Measurements from ENCODE around the gene CRIM1.

CRIM1 gene

DNA sequence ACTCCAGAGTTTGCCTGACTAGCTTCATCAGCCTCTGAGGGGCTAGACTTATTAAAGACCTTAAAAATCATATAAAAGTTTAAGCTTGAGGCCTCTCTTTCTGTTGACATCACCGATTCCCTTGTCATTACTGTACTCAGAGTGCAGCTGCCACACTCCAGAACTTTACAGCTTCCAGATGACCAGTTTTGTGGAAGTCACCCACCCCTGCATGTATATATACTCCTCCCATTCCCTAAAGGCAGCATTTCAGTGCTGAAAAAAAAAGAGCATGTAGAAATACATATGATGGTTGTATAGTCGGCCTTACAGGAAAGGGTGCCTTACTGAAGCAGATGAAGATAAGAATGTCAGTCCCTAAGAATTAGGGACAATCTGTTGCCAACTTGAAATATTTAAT, 125.1 kb downstream of the CRIM1 start:
- H3K27ac ChIP-seq = no peak overlapping the region

DNA sequence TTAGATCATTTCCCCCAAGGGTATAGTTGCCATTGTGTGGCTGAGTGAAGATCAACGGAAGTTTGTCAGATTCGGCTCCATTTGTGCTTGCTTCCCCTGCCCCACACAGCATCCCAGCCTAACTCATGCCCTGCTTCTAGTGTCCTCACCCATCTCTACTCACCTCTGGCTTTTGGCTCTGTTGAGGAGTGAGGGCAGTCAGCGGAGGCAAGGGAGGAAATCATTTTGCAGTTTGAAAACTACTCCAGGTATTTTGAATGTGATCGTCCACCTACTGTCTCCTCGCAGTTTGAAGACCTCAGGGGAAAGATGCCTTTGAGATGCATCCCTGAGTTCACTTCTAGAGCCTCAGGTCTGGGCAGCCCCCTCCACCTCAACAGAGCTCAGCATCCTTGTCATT, 126.1 kb downstream of the CRIM1 start:
- H3K27ac ChIP-seq = no peak overlapping the region
- TF ChIP-seq, protein P1, sequence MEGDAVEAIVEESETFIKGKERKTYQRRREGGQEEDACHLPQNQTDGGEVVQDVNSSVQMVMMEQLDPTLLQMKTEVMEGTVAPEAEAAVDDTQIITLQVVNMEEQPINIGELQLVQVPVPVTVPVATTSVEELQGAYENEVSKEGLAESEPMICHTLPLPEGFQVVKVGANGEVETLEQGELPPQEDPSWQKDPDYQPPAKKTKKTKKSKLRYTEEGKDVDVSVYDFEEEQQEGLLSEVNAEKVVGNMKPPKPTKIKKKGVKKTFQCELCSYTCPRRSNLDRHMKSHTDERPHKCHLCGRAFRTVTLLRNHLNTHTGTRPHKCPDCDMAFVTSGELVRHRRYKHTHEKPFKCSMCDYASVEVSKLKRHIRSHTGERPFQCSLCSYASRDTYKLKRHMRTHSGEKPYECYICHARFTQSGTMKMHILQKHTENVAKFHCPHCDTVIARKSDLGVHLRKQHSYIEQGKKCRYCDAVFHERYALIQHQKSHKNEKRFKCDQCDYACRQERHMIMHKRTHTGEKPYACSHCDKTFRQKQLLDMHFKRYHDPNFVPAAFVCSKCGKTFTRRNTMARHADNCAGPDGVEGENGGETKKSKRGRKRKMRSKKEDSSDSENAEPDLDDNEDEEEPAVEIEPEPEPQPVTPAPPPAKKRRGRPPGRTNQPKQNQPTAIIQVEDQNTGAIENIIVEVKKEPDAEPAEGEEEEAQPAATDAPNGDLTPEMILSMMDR (IDR thresholded peaks at IDR 0.05) = no peak
- TF ChIP-seq ZFX (IDR thresholded peaks at IDR 0.05; ENCODE audit: borderline replicate concordance) = no peak

More for the DNA sequence above, 125.1 kb downstream of the CRIM1 start:
- TF ChIP-seq, protein P1 (IDR thresholded peaks at IDR 0.05) = no peak
- no peak for TF ChIP-seq ZFX (IDR thresholded peaks at IDR 0.05; ENCODE audit: borderline replicate concordance)

DNA sequence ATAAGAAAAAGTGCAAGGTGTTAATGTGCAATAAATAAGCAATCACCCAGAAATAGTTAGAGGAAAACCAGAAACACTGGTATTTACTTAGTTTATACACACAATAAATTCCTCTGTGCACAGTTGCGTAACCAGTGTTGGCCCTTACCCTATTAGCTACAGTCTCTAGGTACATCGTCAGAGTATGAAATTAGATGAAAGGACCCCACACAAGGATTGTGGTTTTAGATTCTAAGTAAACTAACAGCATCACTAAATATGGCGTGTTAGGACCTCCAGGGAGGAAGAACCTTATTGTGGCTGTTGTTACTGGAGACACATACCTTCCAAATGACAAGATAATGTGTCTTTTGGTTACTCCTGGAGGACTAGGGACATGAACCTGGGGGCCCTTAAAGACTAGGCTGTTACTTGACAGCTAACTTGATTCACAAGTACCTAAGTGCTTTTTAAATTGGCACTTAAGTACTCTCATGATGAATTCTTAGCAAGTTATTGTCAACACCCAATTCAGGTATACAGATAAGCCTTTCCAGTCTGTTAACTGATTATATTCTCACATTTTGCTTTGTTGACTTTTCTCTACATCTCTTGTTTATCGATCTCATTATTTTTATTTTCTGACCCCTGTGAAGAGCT, 127.1 kb downstream of the CRIM1 start:
- TF ChIP-seq, protein P1 (IDR thresholded peaks at IDR 0.05) = no peak
- no peak for TF ChIP-seq ZFX (IDR thresholded peaks at IDR 0.05; ENCODE audit: borderline replicate concordance)
- H3K27ac ChIP-seq = no peak overlapping the region

DNA sequence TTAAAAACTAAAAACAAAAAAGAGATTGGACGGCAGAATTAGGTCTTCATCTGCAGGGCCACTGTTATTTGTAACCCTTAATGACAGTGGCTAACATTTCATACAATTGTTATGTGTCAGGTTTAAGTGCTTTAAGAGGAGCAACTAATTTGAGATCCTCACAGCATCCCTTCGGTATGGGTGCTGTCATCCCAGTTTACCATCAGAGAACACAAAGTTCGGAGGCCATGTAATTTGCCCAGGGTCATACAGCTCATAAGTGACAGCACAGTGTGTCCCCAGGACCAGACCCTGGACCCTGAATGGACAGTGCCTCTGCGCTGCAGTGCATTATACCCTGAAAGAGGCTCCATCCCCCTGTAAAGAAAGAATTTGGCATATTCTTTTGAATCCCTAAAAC, 127.7 kb downstream of the CRIM1 start:
- no peak for TF ChIP-seq ZFX (IDR thresholded peaks at IDR 0.05; ENCODE audit: borderline replicate concordance)
- TF ChIP-seq, protein P1 (IDR thresholded peaks at IDR 0.05) = no peak
- no peak overlapping the region for H3K27ac ChIP-seq

DNA sequence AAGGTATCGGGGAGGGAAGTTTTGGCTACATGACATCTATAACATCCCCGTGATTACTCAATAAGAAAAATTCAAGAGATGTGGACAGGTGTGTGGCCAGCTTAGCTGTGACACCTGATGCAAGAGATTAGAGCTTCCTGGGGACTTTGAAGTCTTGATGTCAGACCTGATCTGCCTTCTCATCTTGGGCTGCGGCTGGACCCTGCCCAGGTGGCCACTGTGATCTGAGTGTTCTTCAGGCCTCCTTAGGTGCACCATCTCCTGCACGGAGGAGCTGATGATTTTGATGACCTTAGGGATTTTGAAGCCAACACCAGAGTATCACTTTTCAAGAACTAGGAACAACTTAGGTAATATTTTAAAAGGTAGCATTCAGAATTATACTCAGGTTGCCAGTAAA, 128.9 kb downstream of the CRIM1 start:
- TF ChIP-seq, protein P1 (IDR thresholded peaks at IDR 0.05) = no peak
- no peak for TF ChIP-seq ZFX (IDR thresholded peaks at IDR 0.05; ENCODE audit: borderline replicate concordance)
- no peak overlapping the region for H3K27ac ChIP-seq

DNA sequence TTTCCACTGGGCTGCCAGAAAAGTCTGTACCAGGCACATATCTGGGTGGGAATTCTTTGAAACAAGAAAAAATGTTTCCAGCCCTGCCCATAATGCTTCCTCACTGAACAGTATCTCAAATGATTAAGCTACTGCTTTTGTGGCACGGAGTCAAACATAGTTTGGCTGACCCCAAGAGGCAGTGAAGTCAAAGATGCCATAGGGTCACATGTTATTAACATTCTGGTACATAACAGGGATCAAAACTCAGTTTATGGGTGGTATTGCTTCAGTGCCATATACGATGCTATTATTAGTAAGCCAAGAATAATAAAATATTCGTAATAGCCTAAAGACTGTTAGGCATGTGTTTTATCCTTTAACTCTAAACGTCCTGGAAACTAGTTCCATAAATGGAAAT, 129.9 kb downstream of the CRIM1 start:
- no peak overlapping the region for H3K27ac ChIP-seq
- TF ChIP-seq, protein P1 (IDR thresholded peaks at IDR 0.05) = no peak
- TF ChIP-seq ZFX (IDR thresholded peaks at IDR 0.05; ENCODE audit: borderline replicate concordance) = no peak

DNA sequence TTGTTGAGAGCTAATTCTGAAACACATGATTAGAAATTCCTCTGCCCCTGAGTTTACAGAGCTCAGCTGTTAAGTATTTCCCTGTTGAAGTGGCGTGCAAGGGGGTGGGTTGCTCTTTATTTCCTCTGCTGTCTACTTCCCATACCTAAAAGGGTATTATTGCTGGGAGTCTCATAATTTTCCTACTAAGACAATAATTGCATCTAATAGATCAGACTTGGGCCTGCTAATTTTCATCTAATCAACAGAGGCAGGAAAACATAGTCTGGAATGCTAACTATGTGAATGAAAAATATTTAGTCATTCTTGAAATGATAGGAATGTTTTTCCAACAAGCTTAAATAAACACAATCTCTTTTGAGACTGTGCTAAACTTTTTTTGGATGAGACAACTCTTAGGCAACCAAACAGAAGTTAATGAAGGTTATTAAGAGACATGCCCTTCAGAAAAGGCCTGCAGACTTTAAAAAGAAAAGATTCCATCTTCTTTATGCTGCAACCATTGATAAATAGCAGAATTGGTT, 131.0 kb downstream of the CRIM1 start:
- TF ChIP-seq ZFX (IDR thresholded peaks at IDR 0.05; ENCODE audit: borderline replicate concordance) = no peak
- TF ChIP-seq, protein P1 (IDR thresholded peaks at IDR 0.05) = no peak
- no peak overlapping the region for H3K27ac ChIP-seq

All from 22Rv1 (cell line).